IPS-15b (cell line): ENCODE results near the gene MARCHF4.

Experiments
- H3K27me3 ChIP-seq: one replicate; pipeline ENCODE4 v1.6.1; 2013; ENCODE audit warnings: low read length; ENCODE audit not compliant: control insufficient read depth, insufficient read depth
- H3K36me3 ChIP-seq: one replicate; pipeline ENCODE4 v1.6.1; 2013; ENCODE audit warnings: low read length; ENCODE audit not compliant: control insufficient read depth, insufficient read depth
- H3K4me1 ChIP-seq: one replicate; pipeline ENCODE4 v1.6.1; 2013; ENCODE audit warnings: mild to moderate bottlenecking, low read length; ENCODE audit not compliant: control insufficient read depth, insufficient read depth
- H3K4me3 ChIP-seq: one replicate; pipeline ENCODE4 v1.5.1; 2013; ENCODE audit warnings: low read depth, low read length
- H3K9ac ChIP-seq: one replicate; pipeline ENCODE4 v1.6.1; 2013; ENCODE audit warnings: low read depth, mild to moderate bottlenecking, low read length
- H3K9me3 ChIP-seq: one replicate; pipeline ENCODE4 v1.6.1; 2013; ENCODE audit warnings: mild to moderate bottlenecking, low read length; ENCODE audit not compliant: control insufficient read depth, insufficient read depth

The MARCHF4 gene

GRCh38 chr2:216362730-216363129 is 9.6 kb downstream of the MARCHF4 start:
- H3K27me3 ChIP-seq, result peaks cover 6% of the 10 kb centered on the region
- H3K4me1 ChIP-seq, result no peaks in the 10 kb centered on the region
- H3K36me3 ChIP-seq, result no peaks in the 10 kb centered on the region
- H3K9ac ChIP-seq, result no peak overlapping the region
- no peak overlapping the region for H3K4me3 ChIP-seq
- H3K9me3 ChIP-seq, result no peaks in the 10 kb centered on the region

DNA sequence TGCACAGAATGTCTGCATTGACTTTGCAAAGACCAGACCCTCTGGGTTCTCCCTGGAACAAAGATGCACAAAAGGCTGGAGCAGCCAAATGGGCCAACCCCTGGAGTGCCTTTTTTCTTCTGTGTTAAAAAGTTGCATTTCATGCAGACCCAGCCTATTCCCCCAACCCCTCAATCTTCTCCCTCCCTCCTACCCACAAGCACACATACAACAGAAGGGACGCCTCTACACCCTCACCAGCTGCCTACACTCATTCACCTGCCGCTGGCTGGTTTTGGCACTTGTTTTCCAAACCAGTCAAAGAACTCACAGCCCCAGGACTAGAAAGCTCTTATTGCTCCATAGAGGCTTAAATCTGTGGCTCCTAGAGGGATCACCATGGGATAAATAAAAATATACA is 16.6 kb downstream of the MARCHF4 start:
- Histone ChIP-seq H3K4me1 (peaks cover 3% of the 10 kb centered on the region), H3K27me3 (peaks cover 2% of the 10 kb centered on the region), H3K4me3 (no peak overlapping the region), H3K36me3 (no peaks in the 10 kb centered on the region), H3K9me3 (no peaks in the 10 kb centered on the region), H3K9ac (no peak overlapping the region)

DNA sequence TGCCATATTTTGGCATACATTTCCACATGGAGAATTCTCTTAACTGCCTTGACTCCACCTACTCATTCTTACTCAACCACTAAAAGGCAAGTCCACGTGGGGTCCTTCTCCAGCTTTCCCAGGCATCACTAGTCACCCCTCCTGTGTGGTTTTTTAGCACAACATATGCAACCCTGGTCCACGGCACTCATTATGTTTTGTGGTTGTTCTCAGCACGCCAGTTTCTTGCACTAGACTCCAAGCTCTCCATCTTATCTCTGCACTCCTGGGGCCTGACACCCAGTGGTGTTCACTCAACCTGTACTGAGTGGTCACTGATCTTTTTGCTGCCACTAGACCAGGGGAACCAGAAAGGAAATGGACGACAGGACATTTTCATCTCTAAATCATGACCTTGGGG is 18.0 kb downstream of the MARCHF4 start:
- Histone ChIP-seq H3K36me3 (no peaks in the 10 kb centered on the region), H3K4me1 (peaks cover 8% of the 10 kb centered on the region), H3K9me3 (no peaks in the 10 kb centered on the region), H3K27me3 (peaks cover 2% of the 10 kb centered on the region), H3K9ac (no peak overlapping the region), H3K4me3 (no peak overlapping the region)

DNA sequence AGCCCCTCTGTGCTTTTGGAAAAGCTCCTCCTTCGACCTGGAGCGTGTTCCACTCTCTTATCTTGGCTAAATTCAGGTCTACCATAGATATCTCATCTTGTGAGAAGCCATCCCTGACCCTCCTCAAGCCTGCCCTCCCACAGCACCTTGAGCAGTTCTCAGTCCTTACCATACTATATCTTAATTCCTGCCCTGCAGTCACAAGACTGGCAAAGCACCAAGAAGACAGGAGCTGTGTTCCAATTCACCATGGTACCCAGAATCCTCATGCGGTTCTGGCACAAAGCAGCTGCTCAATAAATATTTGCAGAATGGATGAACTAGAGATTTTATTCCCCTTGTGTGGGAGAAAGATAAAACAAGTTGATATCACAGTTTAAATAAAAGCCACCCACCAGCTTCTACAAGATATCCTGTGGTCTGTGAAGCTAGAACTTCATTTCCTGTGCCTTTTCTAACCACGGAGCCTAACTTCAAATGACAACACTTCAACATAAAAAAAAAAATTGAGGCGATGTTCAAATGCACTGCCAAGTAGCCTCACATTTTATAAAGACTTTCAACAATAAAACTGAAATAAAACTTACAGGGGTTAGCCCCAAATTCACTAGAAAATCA is 19.5 kb downstream of the MARCHF4 start:
- peaks cover 15% of the 10 kb centered on the region for H3K4me1 ChIP-seq
- no peak overlapping the region for H3K4me3 ChIP-seq
- no peak overlapping the region for H3K9ac ChIP-seq
- no peaks in the 10 kb centered on the region for H3K27me3 ChIP-seq
- no peaks in the 10 kb centered on the region for H3K9me3 ChIP-seq
- no peaks in the 10 kb centered on the region for H3K36me3 ChIP-seq

GRCh38 chr2:216351172-216351925 is 20.9 kb downstream of the MARCHF4 start:
- H3K27me3 ChIP-seq, result no peaks in the 10 kb centered on the region
- H3K36me3 ChIP-seq, result no peaks in the 10 kb centered on the region
- H3K4me3 ChIP-seq, result no peak overlapping the region
- peaks cover 15% of the 10 kb centered on the region for H3K4me1 ChIP-seq
- H3K9me3 ChIP-seq, result no peaks in the 10 kb centered on the region
- no peak overlapping the region for H3K9ac ChIP-seq

- Histone ChIP-seq H3K4me3 (no peak overlapping the region), H3K4me1 (peaks cover 17% of the 10 kb centered on the region), H3K9me3 (no peaks in the 10 kb centered on the region), H3K27me3 (no peaks in the 10 kb centered on the region), H3K36me3 (no peaks in the 10 kb centered on the region), H3K9ac (no peak overlapping the region)
These were observed 22.0 kb downstream of the MARCHF4 start for GRCh38 chr2:216350214-216350791.

DNA sequence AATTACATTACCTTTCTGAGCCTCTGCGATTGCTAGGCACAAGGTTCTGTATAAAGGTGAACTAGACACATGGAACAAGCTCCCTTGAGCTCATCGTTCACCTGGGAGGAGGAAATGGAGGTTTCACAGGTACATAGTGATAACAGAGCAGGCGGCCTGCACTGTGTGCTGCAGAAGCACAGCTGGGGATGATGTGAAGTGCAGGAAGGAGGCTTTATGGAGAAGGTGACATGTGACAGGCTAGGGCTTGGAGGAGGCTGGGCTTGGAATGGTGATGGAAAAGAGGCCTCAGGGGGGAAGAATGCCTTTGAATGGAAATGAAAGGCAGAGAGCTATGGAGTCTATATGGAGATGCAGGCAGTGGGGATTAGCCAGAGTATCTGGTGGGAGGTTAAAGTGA is 22.9 kb downstream of the MARCHF4 start:
- no peak overlapping the region for H3K4me3 ChIP-seq
- H3K4me1 ChIP-seq, result peaks cover 26% of the 10 kb centered on the region
- no peaks in the 10 kb centered on the region for H3K9me3 ChIP-seq
- H3K36me3 ChIP-seq, result no peaks in the 10 kb centered on the region
- no peaks in the 10 kb centered on the region for H3K27me3 ChIP-seq
- no peak overlapping the region for H3K9ac ChIP-seq

GRCh38 chr2:216348756-216349308 is 23.5 kb downstream of the MARCHF4 start:
- Histone ChIP-seq H3K9me3 (no peaks in the 10 kb centered on the region), H3K27me3 (no peaks in the 10 kb centered on the region), H3K9ac (no peak overlapping the region), H3K4me3 (no peak overlapping the region), H3K4me1 (peaks cover 28% of the 10 kb centered on the region), H3K36me3 (no peaks in the 10 kb centered on the region)

DNA sequence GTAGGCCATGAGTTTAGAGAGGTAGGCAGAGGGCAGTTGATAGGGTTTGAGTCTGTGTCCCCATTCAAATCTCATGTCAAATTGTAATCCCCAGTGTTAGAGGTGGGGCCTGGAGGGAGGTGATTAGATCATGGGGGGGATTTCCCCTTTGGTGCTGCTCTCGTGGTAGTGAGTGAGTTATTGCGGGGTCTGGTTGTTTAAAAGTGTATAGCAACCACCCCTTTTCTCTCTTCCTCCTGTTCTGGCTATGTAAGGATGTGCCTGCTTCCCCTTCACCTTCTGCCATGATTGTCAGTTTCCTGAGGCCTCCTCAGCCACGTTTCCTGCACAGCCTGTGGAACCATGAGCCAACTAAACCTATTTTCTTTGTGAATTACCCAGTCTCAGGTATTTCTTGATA is 25.5 kb downstream of the MARCHF4 start:
- Histone ChIP-seq H3K9ac (no peak overlapping the region), H3K4me1 (peaks cover 28% of the 10 kb centered on the region), H3K4me3 (no peak overlapping the region), H3K9me3 (no peaks in the 10 kb centered on the region), H3K27me3 (no peaks in the 10 kb centered on the region), H3K36me3 (no peaks in the 10 kb centered on the region)

DNA sequence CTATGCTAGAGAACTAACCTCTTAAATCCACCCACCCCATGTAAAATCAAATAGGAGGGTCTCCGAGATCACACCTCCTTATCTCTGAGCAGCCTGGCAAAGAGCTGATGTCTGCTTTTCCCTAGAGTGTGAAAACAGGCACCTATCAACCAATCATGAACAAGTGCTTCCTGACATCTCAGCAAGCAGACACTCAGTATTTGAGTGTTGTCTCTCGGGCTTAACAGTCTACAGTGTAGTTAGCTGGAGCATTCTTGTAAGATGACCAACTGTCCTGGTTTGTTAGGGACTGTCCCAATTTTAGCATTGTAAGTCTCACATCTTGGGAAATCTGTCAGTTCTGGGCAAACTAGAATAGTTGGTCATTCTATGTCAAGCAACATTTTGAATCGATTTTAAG is 26.4 kb downstream of the MARCHF4 start:
- Histone ChIP-seq H3K9me3 (no peaks in the 10 kb centered on the region), H3K9ac (no peak overlapping the region), H3K4me1 (peaks cover 32% of the 10 kb centered on the region), H3K27me3 (no peaks in the 10 kb centered on the region), H3K4me3 (no peak overlapping the region), H3K36me3 (no peaks in the 10 kb centered on the region)

GRCh38 chr2:216344950-216345300 is 27.4 kb downstream of the MARCHF4 start:
- Histone ChIP-seq H3K4me3 (no peak overlapping the region), H3K36me3 (no peaks in the 10 kb centered on the region), H3K9me3 (no peaks in the 10 kb centered on the region), H3K4me1 (peaks cover 38% of the 10 kb centered on the region), H3K9ac (no peak overlapping the region), H3K27me3 (no peaks in the 10 kb centered on the region)
